ENCODE measurements around the gene B4GALT7. TPM values are rescaled to one million over a fixed set of nuclear protein-coding genes. Genes with fewer than 3 reads are reported as not detected.

The B4GALT7 gene
- total RNA-seq, 2 experiments from 2014 or later, result 24.9 to 38.5 TPM

- H3K4me3 ChIP-seq (ENCODE audit: low read depth, low read length, poor library complexity, severe bottlenecking), result no peak overlapping the region
- TF ChIP-seq CTCF (conservative IDR thresholded peaks at IDR 0.05; ENCODE audit: low read length) (no peak), EZH2phosphoT487 (IDR thresholded peaks at IDR 0.05; ENCODE audit: borderline replicate concordance, low read depth, low read length) (no peak)
- H4K20me1 ChIP-seq (ENCODE audit: insufficient read depth, low read length), result no peaks in the 10 kb centered on the region
- H3K79me2 ChIP-seq (ENCODE audit: insufficient read depth, low read depth, low read length), result no peaks in the 10 kb centered on the region
- no peaks in the 10 kb centered on the region for H3K9me3 ChIP-seq (ENCODE audit: low read length)
- BruUV-seq (replicated peaks), result no TSS peak
- no peak overlapping the region for H3K27ac ChIP-seq (ENCODE audit: low read depth, low read length, poor library complexity, severe bottlenecking)
- POLR2A ChIA-PET, result no interaction called here
- H3K4me1 ChIP-seq (ENCODE audit: insufficient read depth, low read length, poor library complexity, severe bottlenecking), result no peaks in the 10 kb centered on the region
- no peak for DNase-seq (ENCODE audit: low spot score)
- no peak overlapping the region for H3K4me2 ChIP-seq (ENCODE audit: low read length)
- CTCF ChIA-PET (ENCODE audit: unreplicated experiment), result interaction anchor here (0.5 to 1.0 kb wide), 2 partner anchors 42 to 49 kb away, joined by 3 read pairs; no protein-coding TSS in a partner anchor
- no peak overlapping the region for H2AFZ ChIP-seq (ENCODE audit: low read length)
- no peaks in the 10 kb centered on the region for H3K9me2 ChIP-seq (ENCODE audit: insufficient read depth, low read length)
- intact Hi-C loops (cut with micrococcal nuclease; ENCODE audit: unreplicated experiment), result loop anchor here (10.0 kb wide), 1 partner anchor 558 kb away; no protein-coding TSS in a partner anchor
- peaks cover 8% of the 10 kb centered on the region; the same call in 1 of the 2 replicates for H3K36me3 ChIP-seq (ENCODE audit: insufficient read depth, low read length)
Measured at GRCh38 chr5:177607115-177607451, 7.2 kb downstream of the B4GALT7 start.

GRCh38 chr5:177607452-177608192, 7.7 kb downstream of the B4GALT7 start:
- no peaks in the 10 kb centered on the region for H3K9me2 ChIP-seq (ENCODE audit: insufficient read depth, low read length)
- CTCF ChIA-PET (ENCODE audit: unreplicated experiment), result interaction anchor here (0.5 to 1.0 kb wide), 2 partner anchors 43 to 49 kb away, joined by 3 read pairs; no protein-coding TSS in a partner anchor
- DNase-seq (ENCODE audit: low spot score), result peak; percentile 69
- no peaks in the 10 kb centered on the region for H4K20me1 ChIP-seq (ENCODE audit: insufficient read depth, low read length)
- intact Hi-C loops (cut with micrococcal nuclease; ENCODE audit: unreplicated experiment), result loop anchor here (10.0 kb wide), 1 partner anchor 557 kb away; no protein-coding TSS in a partner anchor
- H3K4me2 ChIP-seq (ENCODE audit: low read length), result no peak overlapping the region
- H2AFZ ChIP-seq (ENCODE audit: low read length), result no peak overlapping the region
- no TSS peak for BruUV-seq (replicated peaks)
- no peak overlapping the region for H3K27ac ChIP-seq (ENCODE audit: low read depth, low read length, poor library complexity, severe bottlenecking)
- H3K4me3 ChIP-seq (ENCODE audit: low read depth, low read length, poor library complexity, severe bottlenecking), result no peak overlapping the region
- peak; percentile 84 for TF ChIP-seq CTCF (conservative IDR thresholded peaks at IDR 0.05; ENCODE audit: low read length)
- TF ChIP-seq EZH2phosphoT487 (IDR thresholded peaks at IDR 0.05; ENCODE audit: borderline replicate concordance, low read depth, low read length), result no peak
- H3K79me2 ChIP-seq (ENCODE audit: insufficient read depth, low read depth, low read length), result no peaks in the 10 kb centered on the region
- POLR2A ChIA-PET, result no interaction called here
- H3K36me3 ChIP-seq (ENCODE audit: insufficient read depth, low read length), result peaks cover 8% of the 10 kb centered on the region; the same call in 1 of the 2 replicates
- no peaks in the 10 kb centered on the region for H3K9me3 ChIP-seq (ENCODE audit: low read length)
- no peaks in the 10 kb centered on the region for H3K4me1 ChIP-seq (ENCODE audit: insufficient read depth, low read length, poor library complexity, severe bottlenecking)
